Fibroblast of skin of left quadriceps (primary cell): Measurements from ENCODE around the gene GRID1.
"Not testable (repeated sequence)": the region's sequence is repeated elsewhere in the genome, so short reads cannot be mapped to it uniquely, and the experiment has no call there.

ENCODE experiments used
- DNase-seq, 2 experiments: peaks; one replicate each; pipeline ENCODE4 v3.0.0-alpha.2; 2013; ENCODE audit warnings: low read depth in 2 of 2

GRID1 gene

DNA sequence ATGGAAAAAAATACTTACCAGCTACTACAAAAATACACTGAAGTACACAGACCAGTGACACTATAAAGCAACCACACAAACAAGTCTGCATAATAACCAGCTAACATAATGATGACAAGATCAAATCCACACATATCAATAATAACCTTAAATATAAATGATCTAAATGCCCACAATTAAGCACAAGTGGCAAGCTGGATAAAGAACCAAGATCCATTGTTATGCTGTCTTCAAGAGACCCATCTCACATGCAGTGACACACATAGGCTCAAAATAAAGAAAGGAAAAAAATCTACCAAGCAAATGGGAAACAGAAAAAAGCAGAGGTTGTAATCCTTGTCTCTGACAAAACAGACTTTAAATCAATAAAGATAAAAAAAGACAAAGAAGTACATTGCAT, 527.9 kb downstream of the GRID1 start:
- not testable (repeated sequence) for DNase-seq

DNA sequence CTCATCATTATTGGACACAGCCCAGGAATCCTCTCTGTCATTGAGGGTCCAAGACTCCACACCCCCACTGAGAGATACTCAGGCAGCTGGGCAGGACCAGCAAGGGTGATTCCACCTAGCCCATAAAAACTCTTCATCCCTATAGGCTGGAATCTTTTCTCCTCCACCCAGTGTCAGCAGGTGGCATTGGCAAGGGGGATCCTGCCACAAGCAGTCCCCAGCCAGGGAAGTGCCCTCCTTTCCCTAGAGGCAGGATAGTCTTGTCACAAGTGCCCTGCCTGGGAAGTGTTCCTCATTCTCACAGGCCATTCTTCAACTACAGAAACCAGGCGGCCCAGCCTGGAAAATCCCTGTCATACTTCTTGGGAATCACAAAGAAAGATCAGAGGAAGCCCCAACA, 533.6 kb downstream of the GRID1 start:
- DNase-seq, result no peak

GRCh38 chr10:85831422-85831821, 535.2 kb downstream of the GRID1 start:
- no peak for DNase-seq

- no peak for DNase-seq
These were observed 540.2 kb downstream of the GRID1 start for GRCh38 chr10:85826377-85826776.

GRCh38 chr10:85811405-85811804, 555.2 kb downstream of the GRID1 start:
- DNase-seq, result no peak

- no peak for DNase-seq
These were observed 555.9 kb downstream of the GRID1 start for GRCh38 chr10:85810674-85811073.

DNA sequence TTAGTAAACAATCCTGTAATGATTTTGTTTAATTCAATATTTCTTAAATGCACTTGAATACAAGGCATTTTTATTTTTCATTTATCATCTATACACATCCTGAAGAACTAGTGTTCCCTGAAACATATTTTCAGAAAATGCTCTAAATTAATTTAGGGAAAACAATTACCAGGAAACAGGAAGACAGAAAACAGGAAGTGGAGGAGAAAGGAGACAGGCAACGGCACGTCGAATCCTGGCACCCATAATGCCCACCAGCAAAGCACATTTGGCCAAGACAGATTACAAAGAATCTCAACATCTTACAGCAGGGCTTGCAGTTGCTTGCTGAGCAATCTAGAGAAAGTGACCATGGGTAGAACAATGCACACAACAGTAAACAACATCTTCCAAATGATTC, 571.1 kb downstream of the GRID1 start:
- DNase-seq, result no peak

GRCh38 chr10:85794553-85794952, 572.0 kb downstream of the GRID1 start:
- DNase-seq, result no peak

DNA sequence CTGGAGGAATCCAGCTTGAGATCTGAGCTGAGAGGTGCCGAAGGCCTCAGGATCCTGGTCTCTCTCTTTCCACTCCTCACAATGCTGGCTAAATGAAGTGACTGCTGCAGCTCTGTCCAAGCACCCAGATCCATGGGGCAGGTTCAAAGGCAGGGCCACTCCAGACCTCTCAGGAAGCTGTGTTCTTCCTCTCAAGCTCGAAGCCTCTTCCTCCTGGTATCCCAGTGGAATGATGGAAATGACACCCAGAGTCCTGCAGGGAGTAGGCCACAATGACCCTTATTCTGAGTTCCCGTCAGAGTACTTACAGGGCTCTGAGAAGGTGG, 574.1 kb downstream of the GRID1 start:
- no peak for DNase-seq

GRCh38 chr10:85791818-85792532, 574.6 kb downstream of the GRID1 start:
- no peak for DNase-seq

- DNase-seq, result no peak
These were observed 576.4 kb downstream of the GRID1 start for GRCh38 chr10:85789982-85790789.

DNA sequence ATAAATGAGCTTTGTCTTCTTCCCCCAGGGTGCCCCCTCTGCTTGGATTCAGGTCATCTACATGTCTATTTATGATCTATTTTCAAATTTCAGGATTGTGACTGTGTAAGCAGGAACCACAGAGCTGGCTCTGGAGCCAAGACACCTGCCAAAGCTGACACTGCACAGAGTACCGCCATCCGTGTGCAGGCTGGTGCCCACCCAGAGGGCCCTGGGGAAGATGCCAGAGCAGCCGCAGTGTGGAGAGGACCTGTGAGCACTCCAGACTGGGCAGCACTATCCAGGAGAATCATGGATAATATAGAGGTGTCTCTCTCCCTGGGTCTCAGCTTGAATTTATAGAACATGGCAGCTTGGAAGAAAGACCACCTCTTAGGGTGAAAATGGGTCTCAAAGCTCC, 577.5 kb downstream of the GRID1 start:
- DNase-seq, result no peak

DNA sequence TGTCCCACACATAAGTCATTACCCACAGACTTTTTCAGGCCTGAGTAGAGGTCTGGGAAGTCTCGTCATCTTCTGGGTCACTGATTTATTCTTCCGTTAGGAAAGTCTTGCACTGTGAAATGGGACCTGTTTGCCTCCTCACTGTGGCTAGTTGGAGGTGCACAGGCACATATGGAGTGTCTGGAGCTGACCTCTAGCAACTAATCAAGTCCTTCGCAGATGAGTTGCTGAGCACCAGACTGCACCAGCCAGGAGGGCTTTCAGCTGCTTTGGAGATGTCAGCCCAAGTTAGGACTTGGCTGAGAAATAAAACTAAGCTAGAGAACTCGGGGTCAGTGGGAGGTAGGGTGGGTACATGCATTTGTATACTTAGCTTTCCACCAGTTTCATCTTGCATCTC, 578.0 kb downstream of the GRID1 start:
- no peak for DNase-seq

GRCh38 chr10:85787881-85788280, 578.7 kb downstream of the GRID1 start:
- DNase-seq, result no peak

DNA sequence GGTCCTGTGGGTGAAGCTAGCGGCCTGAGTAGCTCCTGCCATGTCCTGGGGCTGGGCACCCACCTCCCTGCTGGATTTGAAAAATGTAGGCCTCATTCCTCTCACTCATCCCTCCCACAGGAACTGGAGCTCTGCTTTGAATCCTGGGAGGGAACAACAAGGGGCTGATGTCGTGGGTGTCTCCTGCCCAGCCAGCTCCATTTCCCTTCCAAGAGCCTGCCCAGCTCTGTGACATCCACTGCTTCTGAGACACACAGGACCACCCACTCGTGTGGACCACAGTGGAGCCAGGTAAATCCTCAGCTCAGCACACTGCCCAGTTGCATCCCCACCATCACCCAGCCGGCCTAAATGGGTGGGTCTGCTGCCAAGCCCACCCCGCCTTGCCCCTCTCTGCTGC, 579.2 kb downstream of the GRID1 start:
- no peak for DNase-seq

DNA sequence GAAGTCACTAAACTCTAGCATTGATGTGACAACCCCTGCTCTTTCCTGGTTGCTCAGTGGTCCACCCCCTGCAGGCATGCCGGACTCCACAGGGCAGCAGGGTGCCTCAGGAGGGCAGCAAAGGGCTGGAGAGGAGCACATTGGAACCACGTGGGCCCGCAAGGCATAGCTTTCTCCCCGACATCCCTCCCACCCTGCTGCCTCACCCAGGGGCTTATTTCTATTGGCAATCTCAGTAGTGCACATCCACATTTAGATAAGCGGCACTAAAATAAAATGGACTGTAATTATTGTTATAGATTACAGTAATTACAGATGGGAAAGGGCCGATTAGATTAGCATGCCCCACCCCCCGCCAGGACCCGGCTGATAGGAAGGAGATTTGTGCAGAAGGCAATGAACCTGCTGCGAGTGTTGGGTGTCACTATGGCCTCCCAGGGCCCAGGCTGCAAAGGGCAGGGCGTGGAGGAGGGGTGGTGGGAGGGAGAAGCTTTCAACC, 580.1 kb downstream of the GRID1 start:
- DNase-seq, result no peak

DNA sequence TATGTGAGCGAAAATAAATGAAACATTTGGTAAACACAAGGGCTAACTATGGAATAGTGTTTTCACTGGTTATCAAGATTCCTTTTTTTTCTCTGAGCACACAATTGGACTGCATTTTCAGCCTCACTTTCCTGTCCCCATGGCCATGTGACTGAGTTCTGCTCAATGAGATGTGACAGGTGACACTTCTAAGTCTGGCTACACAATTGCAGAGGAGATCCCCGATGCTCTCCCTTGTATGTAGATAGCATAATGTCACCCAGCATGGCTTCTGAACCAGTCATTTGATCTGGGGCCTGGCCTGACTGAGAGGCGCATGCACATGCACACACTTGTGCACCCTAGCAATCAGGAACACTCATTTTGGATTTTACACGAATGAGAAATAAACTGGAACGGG, 581.8 kb downstream of the GRID1 start:
- DNase-seq, result no peak

- DNase-seq, result no peak
These were observed 585.2 kb downstream of the GRID1 start for GRCh38 chr10:85781404-85781803.

DNA sequence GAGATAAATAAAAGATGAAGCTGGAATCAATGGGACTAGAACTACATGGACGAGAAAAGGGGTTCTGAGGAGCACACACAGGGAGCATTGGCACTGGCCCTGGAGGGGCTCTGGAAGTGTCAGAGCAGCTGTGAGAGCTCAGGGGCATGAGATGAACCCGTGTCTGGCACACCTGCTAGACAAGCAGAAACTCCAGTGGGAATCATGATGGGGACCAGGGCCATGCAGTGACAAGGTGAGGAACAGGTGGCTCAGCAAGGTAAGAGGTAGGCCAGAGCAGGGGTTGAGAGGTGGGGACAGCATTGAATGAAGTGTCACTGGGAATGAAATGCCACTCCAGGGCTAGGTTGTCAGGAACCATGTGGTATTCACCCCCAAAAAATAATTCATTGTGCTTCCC, 588.5 kb downstream of the GRID1 start:
- no peak for DNase-seq

DNA sequence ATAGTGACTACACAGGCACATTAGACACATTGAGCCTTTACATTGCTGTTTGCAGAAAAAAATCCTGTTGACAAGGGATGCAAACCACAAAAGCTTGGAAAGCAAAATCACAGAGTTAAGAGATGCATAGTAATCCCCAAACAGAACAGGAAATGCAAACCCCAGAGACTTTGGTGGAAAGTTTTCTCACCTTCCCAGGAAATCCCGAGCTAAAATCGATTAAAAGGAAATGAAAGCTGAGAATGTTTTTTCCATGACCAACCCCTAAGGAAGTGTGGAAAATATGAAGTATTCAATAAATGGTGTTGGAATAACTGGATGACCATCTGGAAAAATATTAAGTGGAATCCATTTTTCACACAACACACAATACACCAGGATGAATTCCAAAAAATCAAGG, 598.7 kb downstream of the GRID1 start:
- DNase-seq, result no peak

GRCh38 chr10:85764108-85764507, 602.5 kb downstream of the GRID1 start:
- DNase-seq, result no peak

GRCh38 chr10:85761906-85762445, 604.6 kb downstream of the GRID1 start:
- no peak for DNase-seq
